Neural progenitor cell (in vitro differentiated cells): Measurements from ENCODE around the gene FBXL13.

Experiments used
- CTCF ChIP-seq: fragments of 200-600 bp; sonication (generic); IDR thresholded peaks from 2 replicates; pipeline ENCODE4 v1.5.1; 2017; ENCODE audit warnings: antibody characterized with exemption, mild to moderate bottlenecking
- EZH2 ChIP-seq: fragments of 200-600 bp; sonication (generic); IDR thresholded peaks from 2 replicates; pipeline ENCODE4 v1.6.1; 2017; ENCODE audit warnings: antibody characterized with exemption, mild to moderate bottlenecking, moderate library complexity

GRCh38 chr7:103073989-103074518 lies 542 bp downstream of the FBXL13 start:
- TF ChIP-seq CTCF (no peak), EZH2 (no peak)
